OCI-LY1 (cell line): ENCODE data around the gene PLG.
"Not testable (repeated sequence)": the region's sequence is repeated elsewhere in the genome, so short reads cannot be mapped to it uniquely, and the experiment has no call there.

ENCODE experiments used
- H2AFZ ChIP-seq: fragments of 200-600 bp; sonication (generic), shearing (Covaris generic); 2 replicates; pipeline ENCODE4 v1.6.0; 2014; ENCODE audit warnings: antibody characterized with exemption, mild to moderate bottlenecking, low read length
- H3F3A ChIP-seq: fragments of 200-600 bp; sonication (generic), shearing (Covaris generic); 2 replicates; pipeline ENCODE4 v1.6.0; 2014; ENCODE audit warnings: mild to moderate bottlenecking, antibody characterized with exemption, low read length, moderate library complexity; ENCODE audit not compliant: insufficient read depth
- H3K27ac ChIP-seq: fragments of 200-600 bp; sonication (generic); 2 replicates; pipeline ENCODE4 v1.5.1; 2014; ENCODE audit warnings: low read length, mixed run types, mild to moderate bottlenecking, low read depth; ENCODE audit not compliant: poor library complexity, severe bottlenecking
- H3K27me3 ChIP-seq: fragments of 200-600 bp; sonication (generic); 2 replicates; pipeline ENCODE4 v1.6.0; 2014; ENCODE audit warnings: antibody characterized with exemption, mild to moderate bottlenecking, low read length, moderate library complexity; ENCODE audit not compliant: insufficient read depth
- H3K36me3 ChIP-seq: fragments of 200-600 bp; sonication (generic); 2 replicates; pipeline ENCODE4 v1.6.1; 2014; ENCODE audit warnings: mild to moderate bottlenecking, antibody characterized with exemption, low read length, moderate library complexity, mixed read lengths; ENCODE audit not compliant: insufficient read depth
- H3K4me1 ChIP-seq: fragments of 200-600 bp; sonication (generic); 2 replicates; pipeline ENCODE4 v1.5.1; 2014; ENCODE audit warnings: mild to moderate bottlenecking, low read length, moderate library complexity; ENCODE audit not compliant: insufficient read depth, severe bottlenecking
- H3K4me2 ChIP-seq: fragments of 200-600 bp; sonication (generic), shearing (Covaris generic); 2 replicates; pipeline ENCODE4 v1.6.1; 2014; ENCODE audit warnings: low read length
- H3K4me3 ChIP-seq: fragments of 200-600 bp; sonication (generic); 2 replicates; pipeline ENCODE4 v1.5.1; 2014; ENCODE audit warnings: low read length, low read depth, mild to moderate bottlenecking, mixed read lengths; ENCODE audit not compliant: poor library complexity, severe bottlenecking
- H3K79me2 ChIP-seq: fragments of 200-600 bp; shearing (Covaris generic); 2 replicates; pipeline ENCODE4 v1.6.1; 2016; ENCODE audit warnings: mixed run types, low read length, mixed read lengths; ENCODE audit not compliant: insufficient read depth
- H3K9ac ChIP-seq: fragments of 200-600 bp; sonication (generic), shearing (Covaris generic); 2 replicates; pipeline ENCODE4 v1.6.1; 2014; ENCODE audit warnings: mild to moderate bottlenecking, low read length, mixed read lengths
- H3K9me2 ChIP-seq: fragments of 200-600 bp; sonication (generic), shearing (Covaris generic); 2 replicates; pipeline ENCODE4 v1.6.1; 2014; ENCODE audit warnings: low read depth, mild to moderate bottlenecking, low read length, mixed read lengths
- H3K9me3 ChIP-seq: fragments of 200-600 bp; shearing (Covaris generic); 2 replicates; pipeline ENCODE4 v1.6.1; 2014; ENCODE audit warnings: low read length, mixed read lengths
- H4K20me1 ChIP-seq: fragments of 200-600 bp; sonication (generic), shearing (Covaris generic); 2 replicates; pipeline ENCODE4 v1.6.0; 2016; ENCODE audit warnings: mild to moderate bottlenecking, low read length; ENCODE audit not compliant: insufficient read depth
- CTCF ChIP-seq: fragments of 200-600 bp; sonication (generic), shearing (Covaris generic); IDR thresholded peaks from 2 replicates; pipeline ENCODE4 v1.5.1; 2017; ENCODE audit warnings: mild to moderate bottlenecking, antibody characterized with exemption, low read length, moderate library complexity, mixed read lengths
- EZH2 ChIP-seq: fragments of 200-600 bp; sonication (generic), shearing (Covaris generic); IDR thresholded peaks from 2 replicates; pipeline ENCODE4 v1.8.0; 2017; ENCODE audit warnings: borderline replicate concordance, mixed run types, mild to moderate bottlenecking, antibody characterized with exemption, low read length, moderate library complexity, mixed read lengths

Gene PLG

GRCh38 chr6:160692369-160692959, 9.6 kb upstream of the PLG start:
- no peak overlapping the region for H2AFZ ChIP-seq
- H3K79me2 ChIP-seq: no peaks in the 10 kb centered on the region
- no peaks in the 10 kb centered on the region for H3K9me2 ChIP-seq
- no peaks in the 10 kb centered on the region for H3K27me3 ChIP-seq
- no peak overlapping the region for H3K27ac ChIP-seq
- no peaks in the 10 kb centered on the region for H3K9me3 ChIP-seq
- H3K36me3 ChIP-seq: no peaks in the 10 kb centered on the region
- H3K9ac ChIP-seq: no peak overlapping the region
- H3K4me2 ChIP-seq: no peak overlapping the region
- no peak overlapping the region for H3K4me3 ChIP-seq
- no peaks in the 10 kb centered on the region for H3F3A ChIP-seq
- no peaks in the 10 kb centered on the region for H3K4me1 ChIP-seq
- no peaks in the 10 kb centered on the region for H4K20me1 ChIP-seq
- TF ChIP-seq EZH2 (no peak), CTCF (peak; percentile 36; the same call in 1 of the 2 replicates)

GRCh38 chr6:160695025-160695424, 7.0 kb upstream of the PLG start:
- not testable (repeated sequence) for H3K9ac ChIP-seq, H4K20me1 ChIP-seq, H3K79me2 ChIP-seq, H3K4me3 ChIP-seq, H3K27ac ChIP-seq, H3K9me2 ChIP-seq, H3K4me2 ChIP-seq, H3K9me3 ChIP-seq, H3K27me3 ChIP-seq, H3K36me3 ChIP-seq, H3K4me1 ChIP-seq, H3F3A ChIP-seq, H2AFZ ChIP-seq

- not testable (repeated sequence) for H4K20me1 ChIP-seq, H2AFZ ChIP-seq, H3K79me2 ChIP-seq, H3K4me1 ChIP-seq, H3K9ac ChIP-seq, H3K9me2 ChIP-seq, H3K9me3 ChIP-seq, H3K27me3 ChIP-seq, H3K4me2 ChIP-seq, H3K4me3 ChIP-seq, H3K27ac ChIP-seq, H3F3A ChIP-seq, H3K36me3 ChIP-seq
Observed at GRCh38 chr6:160695622-160696021, 6.4 kb upstream of the PLG start.

- not testable (repeated sequence) for H3K9ac ChIP-seq, H4K20me1 ChIP-seq, H3K27ac ChIP-seq, H3K4me1 ChIP-seq, H3K9me2 ChIP-seq, H3K36me3 ChIP-seq, H3K4me2 ChIP-seq, H3K27me3 ChIP-seq, H3K79me2 ChIP-seq, H3K4me3 ChIP-seq, H3K9me3 ChIP-seq, H2AFZ ChIP-seq, H3F3A ChIP-seq
Observed at GRCh38 chr6:160696884-160697283, 5.2 kb upstream of the PLG start.

- no peaks in the 10 kb centered on the region for H3K9me2 ChIP-seq
- H3K79me2 ChIP-seq: no peaks in the 10 kb centered on the region
- no peak overlapping the region for H3K4me3 ChIP-seq
- H3K4me1 ChIP-seq: no peaks in the 10 kb centered on the region
- no peaks in the 10 kb centered on the region for H3K9me3 ChIP-seq
- H2AFZ ChIP-seq: no peak overlapping the region
- no peak overlapping the region for H3K4me2 ChIP-seq
- no peaks in the 10 kb centered on the region for H3K27me3 ChIP-seq
- H3K36me3 ChIP-seq: no peaks in the 10 kb centered on the region
- H3F3A ChIP-seq: no peaks in the 10 kb centered on the region
- H3K9ac ChIP-seq: no peak overlapping the region
- TF ChIP-seq CTCF (no peak), EZH2 (no peak)
- H3K27ac ChIP-seq: no peak overlapping the region
- H4K20me1 ChIP-seq: no peaks in the 10 kb centered on the region
Observed at GRCh38 chr6:160697826-160698225, 4.2 kb upstream of the PLG start.

- H3K4me3 ChIP-seq, H4K20me1 ChIP-seq, H3K9me3 ChIP-seq, H3K4me2 ChIP-seq, H3K9ac ChIP-seq, H2AFZ ChIP-seq, H3K27me3 ChIP-seq, H3K36me3 ChIP-seq, H3K27ac ChIP-seq, H3K9me2 ChIP-seq, H3K79me2 ChIP-seq, H3F3A ChIP-seq, H3K4me1 ChIP-seq: not testable (repeated sequence)
Observed at GRCh38 chr6:160704688-160705087, 2.6 kb downstream of the PLG start.
